Activated naive CD4-positive, alpha-beta T cell (primary cell): ENCODE data around the gene MTMR12.

Experiments
- DNase-seq, 4 experiments: peaks; one replicate each; lab custom pipeline; 2025; lab: John Stamatoyannopoulos, UW

Gene MTMR12

GRCh38 chr5:32190095-32190494, 122.6 kb downstream of the MTMR12 start:
- no peak for DNase-seq

- DNase-seq: no peak
Observed at GRCh38 chr5:32187675-32188074, 125.1 kb downstream of the MTMR12 start.

- DNase-seq: no peak
Observed at GRCh38 chr5:32182463-32183063, 130.2 kb downstream of the MTMR12 start.
